NCI-H128 (cell line): Measurements from ENCODE around the gene TPR.

Experiments used
- DNase-seq: peaks from one replicate; lab custom pipeline; 2025; ENCODE audit not compliant: unreplicated experiment; lab: John Stamatoyannopoulos, UW

TPR gene

GRCh38 chr1:186330758-186331157 is 44.3 kb downstream of the TPR start:
- DNase-seq: no peak

- no peak for DNase-seq
These were observed 47.7 kb downstream of the TPR start for GRCh38 chr1:186327331-186327730.

GRCh38 chr1:186326009-186326408 is 49.0 kb downstream of the TPR start:
- no peak for DNase-seq

GRCh38 chr1:186325239-186325638 is 49.8 kb downstream of the TPR start:
- DNase-seq: no peak

- no peak for DNase-seq
These were observed 51.2 kb downstream of the TPR start for GRCh38 chr1:186323865-186324264.

- no peak for DNase-seq
These were observed 59.5 kb downstream of the TPR start for GRCh38 chr1:186315570-186315969.

- no peak for DNase-seq
These were observed 63.5 kb downstream of the TPR start for GRCh38 chr1:186311375-186312051.

GRCh38 chr1:186310307-186310706 is 64.7 kb downstream of the TPR start:
- no peak for DNase-seq

- DNase-seq: no peak
These were observed 66.6 kb downstream of the TPR start for GRCh38 chr1:186308264-186309060.

- no peak for DNase-seq
These were observed 67.6 kb downstream of the TPR start for GRCh38 chr1:186307445-186307844.

- no peak for DNase-seq
These were observed 68.5 kb downstream of the TPR start for GRCh38 chr1:186306533-186306932.

GRCh38 chr1:186304982-186305949 is 69.8 kb downstream of the TPR start:
- DNase-seq: no peak

GRCh38 chr1:186303911-186304310 is 71.1 kb downstream of the TPR start:
- no peak for DNase-seq

- no peak for DNase-seq
These were observed 72.6 kb downstream of the TPR start for GRCh38 chr1:186302381-186302920.

- no peak for DNase-seq
These were observed 73.6 kb downstream of the TPR start for GRCh38 chr1:186301448-186301847.

GRCh38 chr1:186300056-186300455 is 75.0 kb downstream of the TPR start:
- DNase-seq: no peak

GRCh38 chr1:186299570-186299969 is 75.5 kb downstream of the TPR start:
- no peak for DNase-seq

GRCh38 chr1:186298851-186299250 is 76.2 kb downstream of the TPR start:
- DNase-seq: no peak

- no peak for DNase-seq
These were observed 77.5 kb downstream of the TPR start for GRCh38 chr1:186297439-186298045.

- DNase-seq: no peak
These were observed 79.1 kb downstream of the TPR start, which contains the start of gene PRG4 for GRCh38 chr1:186295980-186296379. TSS of gene PRG4 (plus strand) at chr1:186296279.

- DNase-seq: no peak
These were observed 82.2 kb downstream of the TPR start for GRCh38 chr1:186292875-186293274.
